T-cell (primary cell): ENCODE data around the gene TCP1. TPM values are rescaled to one million over a fixed set of nuclear protein-coding genes. Genes with fewer than 3 reads are reported as not detected.

Source experiments
- ATAC-seq, 4 experiments: fragments of 200-7000 bp in 3 of 4; fragments of 150-1000 bp in 1 of 4; cut with Tn5 transposase; replicated peaks in 1 of 4; 1 replicate in 3 of 4; 2 replicates in 1 of 4; pipeline ENCODE4 v1.10.0; 2021; ENCODE audit warnings: moderate library complexity in 3 of 4, mild to moderate bottlenecking in 2 of 4, moderate number of reproducible peaks in 1 of 4
- CTCF ChIA-PET, 2 donors: fragments of 300-600 bp; sonication (Branson Sonifier 250); formaldehyde crosslinking; loops; one replicate each; lab custom pipeline; 2022; ENCODE audit warnings: antibody characterized with exemption in 2 of 2; lab: Charles Lee
- POLR2A ChIA-PET, 2 donors: fragments of 300-600 bp; sonication (Branson Sonifier 250); formaldehyde crosslinking; loops; one replicate each; lab custom pipeline; 2022; ENCODE audit warnings: antibody characterized with exemption in 2 of 2; lab: Charles Lee
- DNase-seq, 35 experiments: peaks; one replicate each; pipeline versions ENCODE4 v3.0.0 to v3.0.0-alpha.2; 2013 to 2023
- H3K27ac ChIP-seq: one replicate; pipeline ENCODE4 v1.5.1; 2013; ENCODE audit warnings: low read length
- H3K27me3 ChIP-seq, 2 experiments: replicated peaks in 1 of 2; 1 replicate in 1 of 2; 2 replicates in 1 of 2; pipeline versions ENCODE4 v1.6.1 to v1.7.0; 2013; ENCODE audit warnings: low read length in 1 of 2, mixed read lengths in 1 of 2; ENCODE audit not compliant: control insufficient read depth in 2 of 2, insufficient read depth in 2 of 2; ENCODE audit errors: extremely low read depth in 1 of 2
- H3K36me3 ChIP-seq, 2 donors: 1 replicate in 1 of 2; 2 replicates in 1 of 2; pipeline versions ENCODE4 v1.6.1 to v1.7.0; 2013; ENCODE audit warnings: low read length in 1 of 2; ENCODE audit not compliant: control insufficient read depth in 2 of 2, insufficient read depth in 1 of 2; ENCODE audit errors: extremely low read depth in 1 of 2
- H3K4me1 ChIP-seq, 2 experiments: 1 replicate in 1 of 2; 2 replicates in 1 of 2; pipeline versions ENCODE4 v1.6.1 to v1.7.0; 2013; ENCODE audit warnings: low read length in 2 of 2, mixed read lengths in 1 of 2; ENCODE audit not compliant: insufficient read depth in 2 of 2, control insufficient read depth in 1 of 2; ENCODE audit errors: extremely low read depth in 1 of 2
- H3K4me3 ChIP-seq, 2 donors: 1 replicate in 1 of 2; 2 replicates in 1 of 2; pipeline versions ENCODE4 v1.5.1 to v1.7.0; 2013; ENCODE audit warnings: mild to moderate bottlenecking in 2 of 2, low read length in 1 of 2, moderate library complexity in 1 of 2; ENCODE audit not compliant: control insufficient read depth in 1 of 2; ENCODE audit errors: extremely low read depth in 1 of 2
- H3K9me3 ChIP-seq: 2 replicates; pipeline ENCODE4 v1.7.0; 2013
- H3K27ac Mint-ChIP-seq, 2 donors: one replicate each; pipeline ENCODE4 v1.8.0; 2020 to 2021; ENCODE audit warnings: mild to moderate bottlenecking in 2 of 2, mixed read lengths in 2 of 2
- H3K27me3 Mint-ChIP-seq, 2 donors: one replicate each; pipeline ENCODE4 v1.8.0; 2021 to 2022; ENCODE audit warnings: mixed read lengths in 2 of 2
- H3K36me3 Mint-ChIP-seq: one replicate; pipeline ENCODE4 v1.8.0; 2021; ENCODE audit warnings: mixed read lengths
- H3K4me1 Mint-ChIP-seq, 3 donors: one replicate each; pipeline ENCODE4 v1.8.0; 2020 to 2022; ENCODE audit warnings: mixed read lengths in 3 of 3, mild to moderate bottlenecking in 1 of 3
- H3K4me3 Mint-ChIP-seq, 3 donors: one replicate each; pipeline ENCODE4 v1.8.0; 2020 to 2022; ENCODE audit warnings: mild to moderate bottlenecking in 3 of 3, mixed read lengths in 3 of 3, moderate library complexity in 3 of 3
- H3K9me3 Mint-ChIP-seq, 3 donors: one replicate each; pipeline ENCODE4 v1.8.0; 2020 to 2022; ENCODE audit warnings: mixed read lengths in 3 of 3
- WGBS: methylation state at CpG from one replicate; pipeline ENCODE4 v1.1.5; 2013; ENCODE audit warnings: missing lambda C conversion rate; ENCODE audit not compliant: insufficient coverage; 5-methylcytosine and 5-hydroxymethylcytosine counted together
- total RNA-seq, 35 experiments: library from RNA in 6 of 35; stranded (reverse) in 6 of 35; fragments of 120-200 nt in 1 of 35; gene quantifications; one replicate each; pipeline versions ENCODE4 v1.2.1 to v1.2.4 and lab custom pipeline; 2013 to 2026

TCP1 gene
- total RNA-seq, 5 donors from 2014 or later (not counting 1 experiment from before 2014, with no cell fraction given) = 129 to 188 (median 146) TPM

GRCh38 chr6:159790149-159790955 is 950 bp upstream of the TCP1 start, which contains the start of gene MRPL18:
MRPL18 (plus strand) TSS chr6:159790467; CDS start chr6:159790588, 121 bp downstream.
- peaks cover 44% of the 10 kb centered on the region for H3K36me3 Mint-ChIP-seq
- CTCF ChIA-PET = interaction anchor here (0.5 to 2.4 kb wide), 14 partner anchors 15 to 1506 kb away, joined by 3 to 17 read pairs (median 5); partner anchors contain the start of genes ACAT2 (in 1 of the 2) and WTAP (in 1 of the 2)
- H3K27me3 ChIP-seq = no peaks in the 10 kb centered on the region
- H3K4me1 Mint-ChIP-seq = peaks cover 58 to 69% (median 63%) of the 10 kb centered on the region in 3 donors
- peaks cover 25 to 31% of the 10 kb centered on the region in 2 experiments for H3K4me1 ChIP-seq
- DNase-seq (peak; percentile 69 to 94 (median 86)), ATAC-seq (peak; percentile 84 to 88 (median 86))
- peaks cover 4 to 46% of the 10 kb centered on the region in 2 donors for H3K36me3 ChIP-seq
- peak within 1 kb of the TSS; percentile 96 for H3K27ac ChIP-seq
- no peaks in the 10 kb centered on the region for H3K9me3 Mint-ChIP-seq
- no peaks in the 10 kb centered on the region for H3K9me3 ChIP-seq
- peak within 1 kb of the TSS; percentile 96 for H3K4me3 ChIP-seq
- H3K27me3 Mint-ChIP-seq = no peaks in the 10 kb centered on the region
- under 1% methylated on average over 48 of the region's 56 CpGs for WGBS
- H3K27ac Mint-ChIP-seq = peak within 1 kb of the TSS; percentile 97 to 99
- peak within 1 kb of the TSS; percentile 96 to 99 (median 98) for H3K4me3 Mint-ChIP-seq
- POLR2A ChIA-PET = interaction anchor here (0.6 to 2.4 kb wide), 22 partner anchors 8 to 1484 kb away, joined by 3 to 24 read pairs (median 4); partner anchors contain the start of genes WTAP (in 2 of the 2), ACAT2 (in 1 of the 2), AGPAT4 (in 1 of the 2) and SOD2 (in 1 of the 2)

- H3K27me3 ChIP-seq = no peaks in the 10 kb centered on the region
- H3K27ac Mint-ChIP-seq = peak overlapping the region; percentile 77 to 90
- ChIA-PET CTCF (interaction anchor here (0.6 to 1.2 kb wide), 6 partner anchors 15 to 96 kb away, joined by 3 to 6 read pairs (median 4); partner anchors contain the start of genes SOD2 (in 1 of the 2) and WTAP (in 1 of the 2)), POLR2A (interaction anchor here (0.8 to 1.8 kb wide), 4 partner anchors 56 to 1703 kb away, joined by 4 to 14 read pairs (median 8); partner anchors contain the start of gene WTAP (in 2 of the 2))
- H3K27ac ChIP-seq = peak overlapping the region; percentile 96
- no peaks in the 10 kb centered on the region for H3K9me3 ChIP-seq
- ATAC-seq = no peak
- no peaks in the 10 kb centered on the region for H3K9me3 Mint-ChIP-seq
- WGBS = under 1% methylated on average over 60 of the region's 60 CpGs
- peak overlapping the region; percentile 96 for H3K4me3 ChIP-seq
- peak in 18 of 35 experiments; percentile 3 to 39 (median 10) for DNase-seq
- peaks cover 48 to 66% (median 63%) of the 10 kb centered on the region in 3 donors for H3K4me1 Mint-ChIP-seq
- peaks cover 25 to 31% of the 10 kb centered on the region in 2 experiments for H3K4me1 ChIP-seq
- H3K36me3 ChIP-seq = peaks cover 3 to 53% of the 10 kb centered on the region in 2 donors
- peaks cover 42% of the 10 kb centered on the region for H3K36me3 Mint-ChIP-seq
- H3K4me3 Mint-ChIP-seq = peak overlapping the region; percentile 96 to 99 (median 98)
- H3K27me3 Mint-ChIP-seq = no peaks in the 10 kb centered on the region
These were observed 537 bp downstream of the TCP1 start for GRCh38 chr6:159788753-159789376.

GRCh38 chr6:159788276-159788675 is 1.1 kb downstream of the TCP1 start:
- H3K4me1 Mint-ChIP-seq = peaks cover 53 to 67% (median 63%) of the 10 kb centered on the region in 3 donors
- H3K4me3 Mint-ChIP-seq = peak overlapping the region; percentile 96 to 99 (median 98)
- Histone ChIP-seq H3K4me1 (peaks cover 25 to 31% of the 10 kb centered on the region in 2 experiments), H3K36me3 (peaks cover under 1 to 55% of the 10 kb centered on the region in 2 donors), H3K9me3 (no peaks in the 10 kb centered on the region), H3K27ac (peak overlapping the region; percentile 96), H3K4me3 (peak overlapping the region; percentile 96), H3K27me3 (no peaks in the 10 kb centered on the region)
- H3K27ac Mint-ChIP-seq = peak overlapping the region; percentile 77 to 90
- ChIA-PET CTCF (interaction anchor here (0.6 to 1.2 kb wide), 5 partner anchors 14 to 96 kb away, joined by 3 to 6 read pairs (median 4); partner anchors contain the start of genes SOD2 (in 1 of the 2) and WTAP (in 1 of the 2)), POLR2A (interaction anchor here (0.6 to 1.8 kb wide), 2 partner anchors 14 to 55 kb away, joined by 3 to 5 read pairs; no protein-coding TSS in a partner anchor)
- DNase-seq (peak in 6 of 35 experiments; percentile 1 to 27 (median 6)), ATAC-seq (no peak)
- WGBS = 28% methylated on average over 4 of the region's 15 CpGs
- H3K27me3 Mint-ChIP-seq = no peaks in the 10 kb centered on the region
- no peaks in the 10 kb centered on the region for H3K9me3 Mint-ChIP-seq
- peaks cover 44% of the 10 kb centered on the region for H3K36me3 Mint-ChIP-seq

GRCh38 chr6:159778542-159779103 is 10.8 kb downstream of the TCP1 start:
- Histone ChIP-seq H3K4me1 (no peaks in the 10 kb centered on the region), H3K4me3 (no peak overlapping the region), H3K36me3 (peaks cover 7 to 67% of the 10 kb centered on the region in 2 donors), H3K27ac (no peak overlapping the region), H3K27me3 (no peaks in the 10 kb centered on the region), H3K9me3 (no peaks in the 10 kb centered on the region)
- no peaks in the 10 kb centered on the region for H3K9me3 Mint-ChIP-seq
- ATAC-seq (no peak), DNase-seq (no peak)
- no peaks in the 10 kb centered on the region for H3K27me3 Mint-ChIP-seq
- no CpG with 5 or more reads among the region's 3 CpGs for WGBS
- peaks cover 56% of the 10 kb centered on the region for H3K36me3 Mint-ChIP-seq
- CTCF ChIA-PET = no interaction called here
- no peak overlapping the region for H3K27ac Mint-ChIP-seq
- H3K4me1 Mint-ChIP-seq = peaks cover 20 to 27% (median 20%) of the 10 kb centered on the region in 3 donors
- no peak overlapping the region for H3K4me3 Mint-ChIP-seq
- POLR2A ChIA-PET = interaction anchor here (0.6 to 1.2 kb wide), 3 partner anchors 11 to 203 kb away, joined by 3 to 4 read pairs (median 3); partner anchors contain the start of gene SOD2 (in 1 of the 2)

DNA sequence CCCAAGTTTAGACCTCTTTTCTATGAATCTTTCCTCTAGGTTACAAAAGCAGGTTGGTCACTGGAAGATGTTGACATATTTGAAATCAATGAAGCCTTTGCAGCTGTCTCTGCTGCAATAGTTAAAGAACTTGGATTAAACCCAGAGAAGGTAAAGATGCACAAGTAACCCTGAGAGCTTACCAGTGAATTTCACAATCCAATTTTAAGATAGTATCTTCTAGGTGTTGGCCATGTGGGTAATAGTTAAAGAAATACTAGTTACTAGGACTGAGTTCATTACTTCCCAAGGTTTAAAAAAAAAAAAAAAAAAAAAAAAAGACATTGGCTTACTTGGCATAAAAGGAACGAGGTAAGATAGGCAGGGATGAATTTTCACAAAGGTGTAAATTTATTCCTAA is 11.3 kb downstream of the TCP1 start:
- Histone ChIP-seq H3K9me3 (no peaks in the 10 kb centered on the region), H3K36me3 (peaks cover 5 to 62% of the 10 kb centered on the region in 2 donors), H3K27ac (no peak overlapping the region), H3K4me3 (no peak overlapping the region), H3K4me1 (no peaks in the 10 kb centered on the region), H3K27me3 (no peaks in the 10 kb centered on the region)
- DNase-seq (no peak), ATAC-seq (no peak)
- Mint-ChIP-seq H3K27ac (peak overlapping the region in 1 of 2 donors; percentile 13), H3K36me3 (peaks cover 53% of the 10 kb centered on the region), H3K4me1 (peaks cover 17 to 22% (median 18%) of the 10 kb centered on the region in 3 donors), H3K27me3 (no peaks in the 10 kb centered on the region), H3K9me3 (no peaks in the 10 kb centered on the region), H3K4me3 (no peak overlapping the region)
- CTCF ChIA-PET = no interaction called here
- POLR2A ChIA-PET = interaction anchor here in 1 of 2 donors (0.6 kb wide), 1 partner anchor 204 kb away, joined by 3 read pairs; no protein-coding TSS in a partner anchor
- no CpG with 5 or more reads among the region's 1 CpG for WGBS
